Stimulated activated CD8-positive, alpha-beta memory T cell treated with anti-CD3 and anti-CD28 coated beads, Interleukin-2, amount 100 ng/mL, for 1 hour (primary cell): Measurements from ENCODE around the gene DOCK6.
A peak's percentile ranks its signal among the peaks of the same experiment; 100 is the strongest.

ENCODE experiments used
- DNase-seq, 2 donors: peaks; one replicate each; pipeline ENCODE4 v3.0.0-alpha.2; 2020; ENCODE audit warnings: low read depth in 2 of 2

Gene DOCK6

GRCh38 chr19:11225172-11225571 is 37.2 kb downstream of the DOCK6 start:
- DNase-seq, result no peak

- DNase-seq, result no peak
Observed at GRCh38 chr19:11224429-11224828, 37.9 kb downstream of the DOCK6 start.

- DNase-seq, result no peak
Observed at GRCh38 chr19:11223200-11223599, 39.1 kb downstream of the DOCK6 start.

- no peak for DNase-seq
Observed at GRCh38 chr19:11221082-11221598, 41.2 kb downstream of the DOCK6 start.

- no peak for DNase-seq
Observed at GRCh38 chr19:11214387-11214786, 47.9 kb downstream of the DOCK6 start.

GRCh38 chr19:11210656-11210928 is 51.7 kb downstream of the DOCK6 start:
- no peak for DNase-seq

- DNase-seq, result no peak
Observed at GRCh38 chr19:11209839-11210655, 52.3 kb downstream of the DOCK6 start.

GRCh38 chr19:11208561-11209471 is 53.5 kb downstream of the DOCK6 start:
- no peak for DNase-seq

GRCh38 chr19:11205939-11206570 is 56.3 kb downstream of the DOCK6 start:
- DNase-seq, result no peak

- DNase-seq, result no peak
Observed at GRCh38 chr19:11204943-11205349, 57.4 kb downstream of the DOCK6 start.

GRCh38 chr19:11204076-11204602 is 58.2 kb downstream of the DOCK6 start:
- DNase-seq, result no peak

GRCh38 chr19:11203194-11204075 is 58.9 kb downstream of the DOCK6 start:
- DNase-seq, result peak in 1 of 2 donors; percentile 21

GRCh38 chr19:11202488-11203193 is 59.7 kb downstream of the DOCK6 start:
- no peak for DNase-seq

- DNase-seq, result no peak
Observed at GRCh38 chr19:11201791-11202190, 60.5 kb downstream of the DOCK6 start.

GRCh38 chr19:11200931-11201330 is 61.4 kb downstream of the DOCK6 start:
- no peak for DNase-seq

- DNase-seq, result no peak
Observed at GRCh38 chr19:11200015-11200574, 62.2 kb downstream of the DOCK6 start.

GRCh38 chr19:11199517-11199916 is 62.8 kb downstream of the DOCK6 start:
- no peak for DNase-seq

- no peak for DNase-seq
Observed at GRCh38 chr19:11198769-11199424, 63.4 kb downstream of the DOCK6 start.

GRCh38 chr19:11198175-11198534 is 64.2 kb downstream of the DOCK6 start:
- DNase-seq, result no peak
